Hepatocyte (in vitro differentiated cells): ENCODE results near the gene PLCL1.

ENCODE experiments used
- CTCF ChIP-seq: fragments of 200-600 bp; sonication (generic); IDR thresholded peaks from 2 replicates; pipeline ENCODE4 v1.5.1; 2016; ENCODE audit warnings: antibody characterized with exemption, mild to moderate bottlenecking; ENCODE audit not compliant: poor library complexity
- EZH2 ChIP-seq: fragments of 200-600 bp; sonication (generic); IDR thresholded peaks from 2 replicates; pipeline ENCODE4 v1.6.1; 2016; ENCODE audit warnings: antibody characterized with exemption, mild to moderate bottlenecking, borderline replicate concordance
- EZH2phosphoT487 ChIP-seq: fragments of 200-600 bp; sonication (generic); IDR thresholded peaks from one replicate; pipeline ENCODE4 v1.6.1; 2018; ENCODE audit warnings: antibody characterized with exemption, mild to moderate bottlenecking, low read depth, moderate library complexity; ENCODE audit not compliant: unreplicated experiment, severe bottlenecking

- no peak for TF ChIP-seq CTCF
- TF ChIP-seq EZH2phosphoT487, result no peak
- no peak for TF ChIP-seq EZH2
These were observed 44.2 kb downstream of the PLCL1 start for GRCh38 chr2:197848602-197849001.
